ENCODE measurements around the gene ACSL6.

- TF ChIP-seq CTCF (IDR thresholded peaks at IDR 0.05): no peak
- no peak for TF ChIP-seq ZFX (IDR thresholded peaks at IDR 0.05; ENCODE audit: borderline replicate concordance)
Observed at GRCh38 chr5:132022737-132023136, 11.3 kb upstream of the ACSL6 start.
